Epidermal melanocyte (primary cell): ENCODE measurements around the gene CHMP6.
A peak's percentile ranks its signal among the peaks of the same experiment; 100 is the strongest.

ENCODE experiments used
- DNase-seq: peaks from one replicate; pipeline ENCODE4 v3.0.0; 2011; ENCODE audit warnings: low spot score; ENCODE audit not compliant: insufficient read length

CHMP6 gene

GRCh38 chr17:80956321-80957190 lies 35.1 kb upstream of the CHMP6 start:
- DNase-seq = no peak

GRCh38 chr17:80957461-80957941 lies 34.1 kb upstream of the CHMP6 start:
- DNase-seq = no peak

- DNase-seq = no peak
These were observed 32.2 kb upstream of the CHMP6 start for GRCh38 chr17:80959330-80960036.

- no peak for DNase-seq
These were observed 31.4 kb upstream of the CHMP6 start for GRCh38 chr17:80960037-80960796.

GRCh38 chr17:80960797-80961452 lies 30.7 kb upstream of the CHMP6 start:
- no peak for DNase-seq

- no peak for DNase-seq
These were observed 29.9 kb upstream of the CHMP6 start for GRCh38 chr17:80961541-80962330.

- DNase-seq = no peak
These were observed 29.0 kb upstream of the CHMP6 start for GRCh38 chr17:80962356-80963329.

GRCh38 chr17:80963812-80964543 lies 27.7 kb upstream of the CHMP6 start:
- DNase-seq = no peak

- DNase-seq = no peak
These were observed 27.1 kb upstream of the CHMP6 start for GRCh38 chr17:80964544-80964856.

GRCh38 chr17:80964859-80965580 lies 26.6 kb upstream of the CHMP6 start:
- DNase-seq = no peak

GRCh38 chr17:80965606-80966005 lies 26.0 kb upstream of the CHMP6 start:
- DNase-seq = no peak

GRCh38 chr17:80967404-80967872 lies 24.2 kb upstream of the CHMP6 start:
- no peak for DNase-seq

- DNase-seq = peak; percentile 96
These were observed 23.0 kb upstream of the CHMP6 start for GRCh38 chr17:80968602-80969029.

- no peak for DNase-seq
These were observed 22.5 kb upstream of the CHMP6 start for GRCh38 chr17:80969030-80969673.

- no peak for DNase-seq
These were observed 22.0 kb upstream of the CHMP6 start for GRCh38 chr17:80969674-80970043.

- peak; percentile 33 for DNase-seq
These were observed 21.4 kb upstream of the CHMP6 start for GRCh38 chr17:80970044-80970761.
